Tibial nerve (tissue), 4 donors: ENCODE results near the gene ATAT1. TPM values are rescaled to one million over a fixed set of nuclear protein-coding genes. Genes with fewer than 3 reads are reported as not detected.

ENCODE experiments used
- DNase-seq, 2 donors: peaks; one replicate each; pipeline ENCODE4 v3.0.0-alpha.2; 2019; ENCODE audit warnings: low spot score in 2 of 2
- H3K27ac ChIP-seq, 4 donors: fragments of 200-600 bp; sonication (generic) in 3 of 4; one replicate each; pipeline ENCODE4 v1.5.1; 2017 to 2019; ENCODE audit warnings: mild to moderate bottlenecking in 1 of 4
- H3K27me3 ChIP-seq, 2 donors: fragments of 200-600 bp; sonication (generic) in 1 of 2; one replicate each; pipeline versions ENCODE4 v1.5.1 to v1.6.0; 2017 to 2019
- H3K36me3 ChIP-seq, 3 donors: fragments of 200-600 bp; sonication (generic); one replicate each; pipeline ENCODE4 v1.5.1; 2018 to 2019
- H3K4me1 ChIP-seq, 4 donors: fragments of 200-600 bp; sonication (generic) in 3 of 4; one replicate each; pipeline ENCODE4 v1.5.1; 2017 to 2019
- H3K4me3 ChIP-seq, 4 donors: fragments of 200-600 bp; sonication (generic) in 3 of 4; one replicate each; pipeline ENCODE4 v1.5.1; 2017 to 2019; ENCODE audit warnings: mild to moderate bottlenecking in 1 of 4, moderate library complexity in 1 of 4
- H3K9me3 ChIP-seq, 4 donors: fragments of 200-600 bp; sonication (generic) in 3 of 4; one replicate each; pipeline ENCODE4 v1.5.1; 2017 to 2019
- EP300 ChIP-seq, 2 donors: sonication (generic); formaldehyde crosslinking; IDR thresholded peaks; one replicate each; pipeline ENCODE4 v1.6.1; 2017; ENCODE audit warnings: antibody characterized with exemption in 2 of 2, mild to moderate bottlenecking in 1 of 2
- POLR2A ChIP-seq, 2 donors: fragments of 450-650 bp; IDR thresholded peaks; one replicate each; pipeline ENCODE4 v1.6.1; 2017; ENCODE audit warnings: antibody characterized with exemption in 2 of 2, mild to moderate bottlenecking in 2 of 2, moderate library complexity in 2 of 2
- whole genome bisulfite sequencing, 2 donors: methylation state at CpG; one replicate each; pipeline ENCODE4 v1.1.5; 2018; 5-methylcytosine and 5-hydroxymethylcytosine counted together
- total RNA-seq, 4 donors: library from RNA; depleted of rRNA; stranded (reverse); fragments of >200 nt; gene quantifications; one replicate each; pipeline ENCODE4 v1.1.0, GENCODE V29; 2016
- TF ChIP-seq, protein P1 (sequence below), 5 experiments: fragments of 200-600 bp in 3 of 5; fragments of 450-650 bp in 2 of 5; sonication (generic) in 3 of 5; IDR thresholded peaks; one replicate each; pipeline ENCODE4 v1.5.1; 2016 to 2019; ENCODE audit warnings: antibody characterized with exemption in 5 of 5, mild to moderate bottlenecking in 3 of 5, moderate library complexity in 2 of 5

The ATAT1 gene
- total RNA-seq, 4 donors from 2014 or later = 5.5 to 18.0 (median 7.7) TPM

DNA sequence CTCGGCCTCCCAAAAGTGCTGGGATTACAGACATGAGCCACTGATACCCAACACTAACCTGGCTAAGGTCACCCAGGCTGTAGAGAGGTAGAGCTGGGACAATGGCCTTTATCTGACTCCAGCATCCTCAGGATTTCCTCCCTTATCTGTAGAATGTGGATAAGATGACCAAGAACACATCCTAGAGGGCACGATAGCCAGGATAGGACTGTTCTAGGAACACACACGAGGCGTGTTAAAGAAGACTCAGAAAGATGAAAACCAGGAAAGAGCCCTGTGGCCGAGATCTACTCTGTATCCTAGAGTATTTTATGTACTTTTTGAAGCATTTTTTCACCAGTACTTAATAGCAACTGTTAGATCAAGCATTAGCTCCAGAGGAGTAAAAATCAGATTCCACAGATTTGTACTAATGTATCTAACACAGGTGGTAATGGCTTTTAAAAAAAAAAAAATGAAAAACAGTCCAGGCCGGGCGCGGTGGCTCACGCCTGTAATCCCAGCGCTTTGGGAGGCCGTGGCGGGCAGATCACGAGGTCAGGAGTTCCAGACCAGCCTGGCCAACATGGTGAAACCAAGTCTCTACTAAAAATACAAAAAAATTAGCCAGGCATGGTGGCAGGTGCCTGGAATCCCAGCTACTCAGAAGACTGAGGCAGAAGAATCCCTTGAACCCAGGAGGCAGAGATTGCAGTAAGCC lies 26.9 kb upstream of the ATAT1 start:
- no peak for DNase-seq
- Histone ChIP-seq H3K4me1 (no peaks in the 10 kb centered on the region), H3K27ac (no peak overlapping the region), H3K9me3 (no peaks in the 10 kb centered on the region), H3K36me3 (peaks cover 12 to 67% (median 35%) of the 10 kb centered on the region in 3 donors), H3K27me3 (no peaks in the 10 kb centered on the region), H3K4me3 (no peak overlapping the region)
- 84 to 85% methylated on average over 13 of the region's 13 CpGs for WGBS, 2 donors
- no peak for TF ChIP-seq POLR2A (IDR thresholded peaks at IDR 0.05)
- no peak for TF ChIP-seq EP300 (IDR thresholded peaks at IDR 0.05)
- TF ChIP-seq, protein P1, sequence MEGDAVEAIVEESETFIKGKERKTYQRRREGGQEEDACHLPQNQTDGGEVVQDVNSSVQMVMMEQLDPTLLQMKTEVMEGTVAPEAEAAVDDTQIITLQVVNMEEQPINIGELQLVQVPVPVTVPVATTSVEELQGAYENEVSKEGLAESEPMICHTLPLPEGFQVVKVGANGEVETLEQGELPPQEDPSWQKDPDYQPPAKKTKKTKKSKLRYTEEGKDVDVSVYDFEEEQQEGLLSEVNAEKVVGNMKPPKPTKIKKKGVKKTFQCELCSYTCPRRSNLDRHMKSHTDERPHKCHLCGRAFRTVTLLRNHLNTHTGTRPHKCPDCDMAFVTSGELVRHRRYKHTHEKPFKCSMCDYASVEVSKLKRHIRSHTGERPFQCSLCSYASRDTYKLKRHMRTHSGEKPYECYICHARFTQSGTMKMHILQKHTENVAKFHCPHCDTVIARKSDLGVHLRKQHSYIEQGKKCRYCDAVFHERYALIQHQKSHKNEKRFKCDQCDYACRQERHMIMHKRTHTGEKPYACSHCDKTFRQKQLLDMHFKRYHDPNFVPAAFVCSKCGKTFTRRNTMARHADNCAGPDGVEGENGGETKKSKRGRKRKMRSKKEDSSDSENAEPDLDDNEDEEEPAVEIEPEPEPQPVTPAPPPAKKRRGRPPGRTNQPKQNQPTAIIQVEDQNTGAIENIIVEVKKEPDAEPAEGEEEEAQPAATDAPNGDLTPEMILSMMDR (IDR thresholded peaks at IDR 0.05) = no peak

DNA sequence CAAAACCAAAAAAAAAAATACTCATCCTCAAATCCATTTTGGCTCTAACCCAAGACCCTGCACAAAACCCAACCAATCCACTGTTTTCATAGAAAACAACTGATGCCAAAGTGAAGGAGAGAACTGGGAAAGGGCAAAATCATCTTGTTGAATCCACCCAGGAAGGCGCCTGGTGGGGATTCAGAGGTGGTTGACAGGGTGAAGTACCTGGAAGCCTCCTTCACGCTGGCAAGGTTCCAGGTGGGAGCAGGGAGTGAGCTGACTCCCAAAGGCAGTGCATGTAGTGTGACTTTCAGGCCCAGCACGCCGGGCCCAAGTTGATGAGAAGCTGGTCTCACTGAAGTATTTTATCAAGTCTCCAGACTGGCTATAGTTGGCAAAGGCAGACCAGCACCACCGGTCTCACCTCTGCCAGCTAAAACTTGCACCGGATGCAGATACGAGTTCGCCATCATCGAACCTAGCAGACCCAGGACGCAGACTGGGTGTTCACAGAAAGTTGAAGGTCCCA lies 26.2 kb upstream of the ATAT1 start:
- no peak overlapping the region for H3K27ac ChIP-seq
- peaks cover 12 to 67% (median 41%) of the 10 kb centered on the region in 3 donors for H3K36me3 ChIP-seq
- no peaks in the 10 kb centered on the region for H3K27me3 ChIP-seq
- TF ChIP-seq, protein P1 (IDR thresholded peaks at IDR 0.05) = no peak
- TF ChIP-seq POLR2A (IDR thresholded peaks at IDR 0.05) (peak in 1 of 2 donors; percentile 8), EP300 (IDR thresholded peaks at IDR 0.05) (peak in 1 of 2 donors; percentile 25)
- no peaks in the 10 kb centered on the region for H3K4me1 ChIP-seq
- no peak for DNase-seq
- WGBS, 2 donors = 72 to 74% methylated on average over 9 to 10 of the region's 10 CpGs
- no peaks in the 10 kb centered on the region for H3K9me3 ChIP-seq
- no peak overlapping the region for H3K4me3 ChIP-seq

DNA sequence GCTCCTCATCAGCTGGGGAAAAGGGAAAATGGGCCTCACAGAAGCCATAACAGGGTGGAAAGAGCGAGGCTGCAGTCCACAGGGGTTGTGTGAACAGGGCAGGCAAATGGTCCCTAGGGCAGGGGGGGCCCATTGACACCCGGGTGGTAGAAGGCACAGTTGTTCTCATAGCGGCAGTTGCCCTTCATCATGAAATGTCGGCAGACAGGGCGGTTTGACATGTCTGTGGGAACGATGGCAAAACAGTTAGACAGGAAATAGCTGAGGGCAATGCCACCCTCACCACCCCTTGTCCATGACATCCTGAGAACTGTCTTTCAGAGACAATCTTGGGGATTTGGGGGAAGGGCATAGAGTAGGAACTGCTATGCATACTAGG lies 25.2 kb upstream of the ATAT1 start:
- Histone ChIP-seq H3K27me3 (no peaks in the 10 kb centered on the region), H3K27ac (no peak overlapping the region), H3K9me3 (no peaks in the 10 kb centered on the region), H3K4me1 (no peaks in the 10 kb centered on the region), H3K36me3 (peaks cover 12 to 73% (median 49%) of the 10 kb centered on the region in 3 donors), H3K4me3 (no peak overlapping the region)
- TF ChIP-seq, protein P1 (IDR thresholded peaks at IDR 0.05) = no peak
- TF ChIP-seq EP300 (IDR thresholded peaks at IDR 0.05) (no peak), POLR2A (IDR thresholded peaks at IDR 0.05) (no peak)
- WGBS, 2 donors = 55 to 68% methylated on average over 6 of the region's 6 CpGs
- no peak for DNase-seq

DNA sequence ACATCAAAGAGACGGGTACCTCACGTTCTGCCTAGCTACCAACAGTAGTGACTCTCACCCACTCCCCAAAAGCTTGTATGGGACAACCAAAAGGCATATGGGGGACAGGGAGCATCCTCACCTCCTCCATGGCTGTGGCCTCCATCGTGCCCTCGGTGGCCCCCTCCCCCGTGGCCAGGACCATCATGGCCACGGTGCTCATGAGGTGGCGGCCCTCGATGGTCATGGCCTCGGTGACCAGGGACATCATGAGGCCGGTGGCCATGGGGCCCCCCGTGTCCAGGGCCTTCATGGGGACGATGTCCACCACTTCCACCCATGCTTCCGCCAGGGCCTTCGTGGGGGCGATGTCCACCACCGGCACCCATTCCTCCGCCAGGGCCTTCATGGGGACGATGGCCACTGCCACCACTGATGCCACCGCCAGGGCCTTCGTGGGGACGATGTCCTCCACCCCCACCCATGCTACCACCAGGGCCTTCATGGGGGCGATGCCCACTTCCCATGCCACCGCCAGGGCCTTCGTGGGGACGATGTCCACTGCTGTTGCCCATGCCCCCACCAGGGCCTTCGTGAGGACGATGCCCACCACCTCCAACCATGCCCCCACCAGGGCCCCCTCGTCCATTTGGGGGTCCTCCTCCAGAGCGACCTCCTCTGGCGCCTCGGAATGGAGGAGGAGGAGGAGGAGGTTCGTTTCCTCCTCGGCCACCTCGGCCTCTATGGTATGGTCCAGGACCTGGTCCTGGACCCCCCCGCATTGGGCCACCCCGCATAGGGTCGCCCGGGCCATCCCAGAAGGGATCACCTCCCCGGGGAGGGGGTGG lies 24.6 kb upstream of the ATAT1 start:
- H3K4me3 ChIP-seq = no peak overlapping the region
- peaks cover 12 to 77% (median 50%) of the 10 kb centered on the region in 3 donors for H3K36me3 ChIP-seq
- H3K4me1 ChIP-seq = no peaks in the 10 kb centered on the region
- DNase-seq = no peak
- H3K27me3 ChIP-seq = no peaks in the 10 kb centered on the region
- TF ChIP-seq, protein P1 (IDR thresholded peaks at IDR 0.05) = no peak
- no peak for TF ChIP-seq POLR2A (IDR thresholded peaks at IDR 0.05)
- no peak for TF ChIP-seq EP300 (IDR thresholded peaks at IDR 0.05)
- 93% methylated on average over 33 to 34 of the region's 39 CpGs for WGBS, 2 donors
- H3K27ac ChIP-seq = no peak overlapping the region
- H3K9me3 ChIP-seq = no peaks in the 10 kb centered on the region

DNA sequence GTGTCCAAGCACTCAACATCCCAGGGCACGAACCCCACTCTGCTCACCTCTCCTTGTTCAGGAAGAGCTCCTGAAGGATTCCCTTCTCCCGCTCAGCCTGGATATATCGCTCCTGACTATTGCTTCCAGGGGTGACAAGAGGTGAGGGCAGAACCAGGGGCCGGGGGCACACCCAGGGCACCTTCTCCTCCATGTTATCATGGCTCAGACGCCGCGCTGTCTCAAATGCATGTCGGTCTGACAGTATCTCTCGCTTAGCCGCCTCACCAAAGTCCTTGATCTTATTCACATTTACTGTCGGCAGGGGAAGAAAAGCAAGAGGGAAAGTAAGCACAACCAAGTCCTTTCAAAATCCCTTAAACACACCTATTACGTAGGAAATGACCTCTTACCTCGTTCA lies 22.7 kb upstream of the ATAT1 start:
- H3K36me3 ChIP-seq = peaks cover 12 to 96% (median 50%) of the 10 kb centered on the region in 3 donors
- DNase-seq = no peak
- TF ChIP-seq POLR2A (IDR thresholded peaks at IDR 0.05) (no peak), EP300 (IDR thresholded peaks at IDR 0.05) (no peak)
- TF ChIP-seq, protein P1 (IDR thresholded peaks at IDR 0.05) = no peak
- H3K4me1 ChIP-seq = peaks cover 0 to 4% (median under 1%) of the 10 kb centered on the region in 4 donors
- no peak overlapping the region for H3K4me3 ChIP-seq
- H3K9me3 ChIP-seq = no peaks in the 10 kb centered on the region
- no peak overlapping the region for H3K27ac ChIP-seq
- no peaks in the 10 kb centered on the region for H3K27me3 ChIP-seq
- WGBS, 2 donors = 92 to 94% methylated on average over 13 of the region's 13 CpGs
